K562 (cell line): ENCODE measurements around the gene APC2. TPM values are rescaled to one million over a fixed set of nuclear protein-coding genes. Genes with fewer than 3 reads are reported as not detected.

ENCODE experiments used
- FOXP4 ChIP-seq: sonication (generic); formaldehyde crosslinking; IDR thresholded peaks from 2 replicates; pipeline ENCODE4 v1.8.0; 2022; ENCODE audit warnings: mild to moderate bottlenecking, missing genetic modification reagents, borderline replicate concordance
- HMGXB4 ChIP-seq: sonication (generic); formaldehyde crosslinking; IDR thresholded peaks from 2 replicates; pipeline ENCODE4 v1.8.1; 2023; ENCODE audit warnings: mild to moderate bottlenecking, missing genetic modification reagents
- RB1 ChIP-seq: fragments of 450-650 bp; IDR thresholded peaks from 2 replicates; pipeline ENCODE4 v1.6.1; 2017; ENCODE audit warnings: low read depth, mild to moderate bottlenecking
- ZNF431 ChIP-seq: sonication (generic); formaldehyde crosslinking; IDR thresholded peaks from 2 replicates; pipeline ENCODE4 v1.8.0; 2022; ENCODE audit warnings: mild to moderate bottlenecking, missing genetic modification reagents
- polyA plus RNA-seq, 8 experiments: library from polyadenylated mRNA; depleted of rRNA in 4 of 8; stranded (reverse) in 5 of 8; unstranded in 3 of 8; fragments of >200 nt; fragmentation: Nextera tagmentation in 2 of 8; fragmentation: Illumina TruSeq in 1 of 8; extraction: Ambion mirVana in 2 of 8; extraction: Trizol in 1 of 8; gene quantifications; 2 replicates each; pipeline versions ENCODE4 v1.2.1 to v1.2.3, GENCODE V29; 2011 to 2014; ENCODE audit warnings: inconsistent platforms in 1 of 8, missing spikeins in 1 of 8
- total RNA-seq, 7 experiments: library from RNA; depleted of rRNA in 6 of 7; stranded (reverse); fragments of >200 nt in 6 of 7; fragmentation: Illumina TruSeq in 2 of 7; extraction: Trizol in 2 of 7; gene quantifications; 2 replicates each; pipeline versions ENCODE4 v1.2.1 to v1.2.3, GENCODE V29; 2011 to 2021; ENCODE audit warnings: low replicate concordance in 1 of 7

The APC2 gene
- total and polyA plus RNA-seq, 9 of the 15 experiments (the other 6 are each of a cell fraction or from before 2014, with no cell fraction given) = 0.01 to 0.40 (median 0.05) TPM; not detected in 3

GRCh38 chr19:1503089-1503924, 53.4 kb downstream of the APC2 start (continued):
- TF ChIP-seq FOXP4 (CRISPR knock-in tag) = peak; percentile 86; the same call in 1 of the 2 replicates
- peak; percentile 71 for TF ChIP-seq RB1
- peak; percentile 90; the same call in 1 of the 2 replicates for TF ChIP-seq HMGXB4 (CRISPR knock-in tag)
- TF ChIP-seq ZNF431 (CRISPR knock-in tag) = peak; percentile 28; the same call in 1 of the 2 replicates
- TF ChIP-seq, all 486 proteins: peak for 145
